ENCODE measurements around the gene SWAP70. TPM values are rescaled to one million over a fixed set of nuclear protein-coding genes. Genes with fewer than 3 reads are reported as not detected.

SWAP70 gene
- total RNA-seq, 5 donors from 2014 or later (not counting 1 experiment from before 2014, with no cell fraction given) = 4.5 to 14.3 (median 7.3) TPM

DNA sequence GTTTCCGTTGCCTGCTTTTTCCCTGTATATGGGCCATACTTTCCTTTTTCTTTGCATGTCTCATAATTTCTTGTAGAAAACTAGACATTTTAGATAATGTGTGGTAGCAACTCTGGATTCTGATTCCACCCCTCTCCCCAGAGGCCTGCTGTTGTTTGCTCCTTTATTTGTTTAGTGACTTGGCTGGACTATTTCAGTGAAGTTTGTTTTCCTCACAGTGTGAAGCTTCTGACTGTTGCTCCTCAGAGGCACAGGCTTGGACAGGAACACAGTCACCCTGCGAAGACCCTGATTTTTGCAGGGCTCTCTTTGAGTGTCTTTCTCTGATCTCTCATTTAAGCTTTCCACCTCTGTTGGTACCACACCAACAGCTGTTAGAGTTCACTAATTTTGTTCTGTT is 72.5 kb downstream of the SWAP70 start:
- H3K4me1 Mint-ChIP-seq = peaks cover 1 to 6% (median 4%) of the 10 kb centered on the region in 3 donors
- ChIA-PET POLR2A (no interaction called here), CTCF (no interaction called here)
- ATAC-seq (replicated peaks in 1 of 4) (no peak), DNase-seq (no peak)
- Histone ChIP-seq H3K36me3 (ENCODE audit: control insufficient read depth in 2 of 2, extremely low read depth in 1 of 2, insufficient read depth in 1 of 2, low read length in 1 of 2) (peaks cover 5% of the 10 kb centered on the region in 2 donors), H3K27me3 (replicated peaks in 1 of 2; ENCODE audit: control insufficient read depth in 2 of 2, extremely low read depth in 1 of 2, insufficient read depth in 2 of 2, low read length in 1 of 2) (no peaks in the 10 kb centered on the region), H3K27ac (ENCODE audit: low read length) (no peak overlapping the region), H3K4me1 (ENCODE audit: control insufficient read depth in 1 of 2, extremely low read depth in 1 of 2, insufficient read depth in 2 of 2, low read length in 2 of 2) (peaks cover 0 to 15% of the 10 kb centered on the region in 2 experiments), H3K4me3 (ENCODE audit: control insufficient read depth in 1 of 2, extremely low read depth in 1 of 2, low read length in 1 of 2) (no peak overlapping the region), H3K9me3 (peaks cover 4% of the 10 kb centered on the region)
- 100% methylated on average over 1 of the region's 2 CpGs for WGBS (ENCODE audit: insufficient coverage)
- no peak overlapping the region for H3K4me3 Mint-ChIP-seq
- H3K27ac Mint-ChIP-seq = no peak overlapping the region
- H3K9me3 Mint-ChIP-seq = peaks cover 14 to 18% (median 17%) of the 10 kb centered on the region in 3 donors
- peaks cover 30% of the 10 kb centered on the region for H3K36me3 Mint-ChIP-seq
- H3K27me3 Mint-ChIP-seq = no peaks in the 10 kb centered on the region

DNA sequence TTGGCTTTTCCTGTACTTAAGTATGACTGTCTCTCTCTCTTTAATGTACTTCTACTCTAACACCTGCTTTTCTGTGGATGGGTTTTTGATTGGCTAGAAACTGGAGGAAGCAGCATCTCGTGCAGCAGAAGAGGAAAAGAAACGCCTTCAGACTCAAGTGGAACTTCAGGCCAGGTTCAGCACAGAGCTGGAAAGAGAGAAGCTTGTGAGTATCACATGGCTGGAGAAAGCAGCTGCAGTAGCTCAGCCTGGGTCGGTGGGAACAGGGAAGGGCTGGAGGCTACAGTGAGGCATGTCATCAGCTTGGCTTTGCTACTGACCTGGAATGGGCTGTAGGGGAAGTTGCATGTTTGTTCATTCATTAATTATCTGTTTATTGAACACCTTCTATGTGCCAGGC is 74.2 kb downstream of the SWAP70 start:
- ATAC-seq (replicated peaks in 1 of 4) (no peak), DNase-seq (no peak)
- H3K4me3 Mint-ChIP-seq = no peak overlapping the region
- Histone ChIP-seq H3K36me3 (ENCODE audit: control insufficient read depth in 2 of 2, extremely low read depth in 1 of 2, insufficient read depth in 1 of 2, low read length in 1 of 2) (peaks cover 1 to 5% of the 10 kb centered on the region in 2 donors), H3K4me3 (ENCODE audit: control insufficient read depth in 1 of 2, extremely low read depth in 1 of 2, low read length in 1 of 2) (no peak overlapping the region), H3K9me3 (peaks cover 4% of the 10 kb centered on the region), H3K27me3 (replicated peaks in 1 of 2; ENCODE audit: control insufficient read depth in 2 of 2, extremely low read depth in 1 of 2, insufficient read depth in 2 of 2, low read length in 1 of 2) (no peaks in the 10 kb centered on the region), H3K27ac (ENCODE audit: low read length) (no peak overlapping the region), H3K4me1 (ENCODE audit: control insufficient read depth in 1 of 2, extremely low read depth in 1 of 2, insufficient read depth in 2 of 2, low read length in 2 of 2) (peaks cover 0 to 11% of the 10 kb centered on the region in 2 experiments)
- WGBS (ENCODE audit: insufficient coverage) = 45% methylated on average over 3 of the region's 3 CpGs
- ChIA-PET POLR2A (no interaction called here), CTCF (no interaction called here)
- peaks cover 0 to 6% (median 4%) of the 10 kb centered on the region in 3 donors for H3K4me1 Mint-ChIP-seq
- no peak overlapping the region for H3K27ac Mint-ChIP-seq
- peaks cover 14 to 18% (median 17%) of the 10 kb centered on the region in 3 donors for H3K9me3 Mint-ChIP-seq
- no peaks in the 10 kb centered on the region for H3K27me3 Mint-ChIP-seq
- peaks cover 29% of the 10 kb centered on the region for H3K36me3 Mint-ChIP-seq

DNA sequence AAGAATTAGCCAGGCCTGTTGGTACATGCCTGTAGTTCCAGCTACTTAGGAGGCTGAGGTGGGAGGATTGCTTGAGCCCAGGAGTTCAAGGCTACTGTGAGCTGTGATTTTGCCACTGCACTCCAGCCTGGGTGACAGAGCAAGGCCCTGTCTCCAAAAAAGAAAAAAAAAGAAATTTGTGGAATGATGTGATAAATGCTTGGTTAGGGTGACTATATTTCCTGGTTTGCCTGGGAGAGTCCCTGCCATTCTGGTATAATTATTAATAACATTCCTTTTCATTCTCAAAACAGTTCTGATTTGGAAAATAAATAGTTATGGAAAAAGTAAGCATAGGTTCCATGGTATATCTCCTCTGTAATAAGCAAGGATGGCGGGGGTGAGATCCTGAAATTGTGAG is 74.8 kb downstream of the SWAP70 start:
- H3K4me3 Mint-ChIP-seq = no peak overlapping the region
- Histone ChIP-seq H3K27me3 (replicated peaks in 1 of 2; ENCODE audit: control insufficient read depth in 2 of 2, extremely low read depth in 1 of 2, insufficient read depth in 2 of 2, low read length in 1 of 2) (no peaks in the 10 kb centered on the region), H3K27ac (ENCODE audit: low read length) (no peak overlapping the region), H3K4me1 (ENCODE audit: control insufficient read depth in 1 of 2, extremely low read depth in 1 of 2, insufficient read depth in 2 of 2, low read length in 2 of 2) (peaks cover 0 to 11% of the 10 kb centered on the region in 2 experiments), H3K4me3 (ENCODE audit: control insufficient read depth in 1 of 2, extremely low read depth in 1 of 2, low read length in 1 of 2) (no peak overlapping the region), H3K36me3 (ENCODE audit: control insufficient read depth in 2 of 2, extremely low read depth in 1 of 2, insufficient read depth in 1 of 2, low read length in 1 of 2) (peaks cover 0 to 5% of the 10 kb centered on the region in 2 donors), H3K9me3 (peaks cover 4% of the 10 kb centered on the region)
- peaks cover 29% of the 10 kb centered on the region for H3K36me3 Mint-ChIP-seq
- peaks cover 14 to 18% (median 17%) of the 10 kb centered on the region in 3 donors for H3K9me3 Mint-ChIP-seq
- H3K27ac Mint-ChIP-seq = no peak overlapping the region
- ATAC-seq (replicated peaks in 1 of 4) = no peak
- ChIA-PET CTCF (no interaction called here), POLR2A (interaction anchor here in 1 of 2 donors (0.6 kb wide), 1 partner anchor 13 kb away, joined by 3 read pairs; no protein-coding TSS in a partner anchor)
- WGBS (ENCODE audit: insufficient coverage) = 100% methylated on average over 1 of the region's 1 CpG
- H3K4me1 Mint-ChIP-seq = peaks cover 0 to 6% (median 4%) of the 10 kb centered on the region in 3 donors
- no peaks in the 10 kb centered on the region for H3K27me3 Mint-ChIP-seq
- no peak for DNase-seq

DNA sequence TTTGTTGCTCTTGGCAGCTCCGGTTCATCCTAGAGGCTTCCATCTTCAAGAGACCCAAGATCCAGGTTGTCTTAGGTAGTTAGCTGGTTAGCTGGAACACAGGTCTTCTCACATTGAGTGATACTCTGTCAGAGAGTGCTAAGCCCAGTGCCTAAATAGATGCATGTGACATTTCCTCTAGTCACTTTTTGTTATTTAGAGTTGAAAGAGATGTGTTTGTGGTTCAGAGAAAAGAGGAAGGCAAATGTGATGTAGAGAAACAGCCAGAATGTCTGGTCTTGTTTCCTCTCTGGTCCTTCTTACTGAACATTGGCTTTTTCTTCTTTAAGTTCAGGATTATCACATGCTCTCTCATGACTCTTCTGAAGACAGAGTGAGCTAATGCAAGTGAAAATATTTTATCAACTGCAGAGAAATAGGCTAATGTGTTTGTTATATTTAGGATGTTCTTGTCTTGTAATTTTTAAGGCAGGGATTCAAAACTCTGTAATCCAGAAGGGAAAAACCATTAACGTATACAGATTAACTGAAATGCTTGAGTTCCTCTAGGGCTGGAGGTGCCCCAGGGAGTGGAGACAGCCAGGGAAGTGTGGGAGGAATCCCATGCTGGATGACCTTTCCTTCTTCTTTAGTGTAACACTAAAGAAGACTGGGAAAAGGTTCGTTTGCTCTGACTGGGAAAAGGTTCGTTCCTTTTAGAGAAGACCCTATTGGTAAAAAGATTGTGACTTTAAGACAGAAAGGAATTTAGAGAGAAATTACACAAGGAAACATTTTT is 75.4 kb downstream of the SWAP70 start:
- Mint-ChIP-seq H3K9me3 (peaks cover 14 to 18% (median 17%) of the 10 kb centered on the region in 3 donors), H3K4me3 (no peak overlapping the region), H3K27me3 (no peaks in the 10 kb centered on the region), H3K27ac (no peak overlapping the region), H3K36me3 (peaks cover 29% of the 10 kb centered on the region), H3K4me1 (peaks cover 0 to 6% (median 4%) of the 10 kb centered on the region in 3 donors)
- ATAC-seq (replicated peaks in 1 of 4) (no peak), DNase-seq (no peak)
- H3K9me3 ChIP-seq = peaks cover 4% of the 10 kb centered on the region
- peaks cover 0 to 11% of the 10 kb centered on the region in 2 experiments for H3K4me1 ChIP-seq (ENCODE audit: control insufficient read depth in 1 of 2, extremely low read depth in 1 of 2, insufficient read depth in 2 of 2, low read length in 2 of 2)
- POLR2A ChIA-PET = interaction anchor here in 1 of 2 donors (0.6 kb wide), 1 partner anchor 12 kb away, joined by 3 read pairs; no protein-coding TSS in a partner anchor
- H3K27ac ChIP-seq (ENCODE audit: low read length) = no peak overlapping the region
- H3K36me3 ChIP-seq (ENCODE audit: control insufficient read depth in 2 of 2, extremely low read depth in 1 of 2, insufficient read depth in 1 of 2, low read length in 1 of 2) = peaks cover 0 to 5% of the 10 kb centered on the region in 2 donors
- CTCF ChIA-PET = no interaction called here
- H3K4me3 ChIP-seq (ENCODE audit: control insufficient read depth in 1 of 2, extremely low read depth in 1 of 2, low read length in 1 of 2) = no peak overlapping the region
- WGBS (ENCODE audit: insufficient coverage) = 100% methylated on average over 1 of the region's 4 CpGs
- H3K27me3 ChIP-seq (replicated peaks in 1 of 2; ENCODE audit: control insufficient read depth in 2 of 2, extremely low read depth in 1 of 2, insufficient read depth in 2 of 2, low read length in 1 of 2) = no peaks in the 10 kb centered on the region

DNA sequence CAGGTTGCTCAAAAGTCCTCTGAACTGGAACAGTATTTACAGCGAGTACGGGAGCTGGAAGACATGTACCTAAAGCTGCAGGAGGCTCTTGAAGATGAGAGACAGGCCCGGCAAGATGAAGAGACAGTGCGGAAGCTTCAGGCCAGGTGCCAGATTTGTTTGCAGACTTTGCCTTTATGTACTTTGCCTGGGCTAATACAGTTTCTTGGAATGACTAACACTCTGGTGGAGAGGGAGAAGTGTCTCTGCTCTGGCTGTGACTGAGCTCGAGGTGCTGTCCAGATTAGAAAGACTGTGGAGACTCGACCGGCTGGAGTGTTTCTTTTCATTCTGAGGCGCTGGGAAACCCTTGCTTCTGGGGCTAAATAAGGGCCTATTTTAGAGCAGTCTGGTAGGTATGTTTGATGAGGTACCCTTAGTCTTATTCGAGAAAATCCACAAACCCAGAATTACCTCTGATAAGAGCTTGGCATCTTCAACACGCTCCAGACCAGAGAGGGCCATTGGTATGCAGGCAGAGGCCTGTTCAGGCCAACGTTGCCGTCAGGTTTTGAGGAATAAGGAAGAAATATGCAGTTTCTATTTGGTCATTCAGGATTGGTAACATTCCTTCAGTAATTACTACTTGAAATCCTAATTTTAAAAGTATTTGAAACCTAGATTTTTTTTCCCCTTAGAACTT is 76.5 kb downstream of the SWAP70 start:
- Histone ChIP-seq H3K27me3 (replicated peaks in 1 of 2; ENCODE audit: control insufficient read depth in 2 of 2, extremely low read depth in 1 of 2, insufficient read depth in 2 of 2, low read length in 1 of 2) (no peaks in the 10 kb centered on the region), H3K36me3 (ENCODE audit: control insufficient read depth in 2 of 2, extremely low read depth in 1 of 2, insufficient read depth in 1 of 2, low read length in 1 of 2) (peaks cover 0 to 5% of the 10 kb centered on the region in 2 donors), H3K27ac (ENCODE audit: low read length) (no peak overlapping the region), H3K4me1 (ENCODE audit: control insufficient read depth in 1 of 2, extremely low read depth in 1 of 2, insufficient read depth in 2 of 2, low read length in 2 of 2) (peaks cover 0 to 11% of the 10 kb centered on the region in 2 experiments), H3K4me3 (ENCODE audit: control insufficient read depth in 1 of 2, extremely low read depth in 1 of 2, low read length in 1 of 2) (no peak overlapping the region), H3K9me3 (peaks cover 2% of the 10 kb centered on the region)
- peaks cover 26% of the 10 kb centered on the region for H3K36me3 Mint-ChIP-seq
- ChIA-PET POLR2A (no interaction called here), CTCF (no interaction called here)
- no peak for DNase-seq
- no peak for ATAC-seq (replicated peaks in 1 of 4)
- H3K27ac Mint-ChIP-seq = no peak overlapping the region
- H3K27me3 Mint-ChIP-seq = no peaks in the 10 kb centered on the region
- H3K4me1 Mint-ChIP-seq = peaks cover 0 to 6% (median 4%) of the 10 kb centered on the region in 3 donors
- H3K4me3 Mint-ChIP-seq = no peak overlapping the region
- peaks cover 12 to 15% (median 14%) of the 10 kb centered on the region in 3 donors for H3K9me3 Mint-ChIP-seq
- 97% methylated on average over 4 of the region's 12 CpGs for WGBS (ENCODE audit: insufficient coverage)

DNA sequence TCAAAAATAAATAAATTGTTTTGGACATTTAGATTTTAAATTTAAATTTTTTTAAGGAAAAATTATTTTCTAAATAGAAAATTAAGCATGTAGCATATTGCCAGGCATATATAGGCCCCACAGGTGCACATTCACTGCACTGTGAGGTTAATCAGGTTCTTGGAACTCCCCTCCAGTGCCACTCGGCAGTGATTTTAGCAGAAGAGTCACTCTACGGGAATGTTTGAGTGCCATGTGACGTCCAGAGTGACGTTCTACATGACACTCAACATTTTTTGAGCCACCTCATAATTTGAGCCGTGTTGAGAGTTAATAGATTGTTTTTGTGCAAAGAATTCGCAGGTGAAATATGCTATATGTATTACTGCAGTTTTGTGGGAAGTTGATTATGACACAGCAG is 77.4 kb downstream of the SWAP70 start:
- no peaks in the 10 kb centered on the region for H3K27me3 Mint-ChIP-seq
- Histone ChIP-seq H3K27ac (ENCODE audit: low read length) (no peak overlapping the region), H3K36me3 (ENCODE audit: control insufficient read depth in 2 of 2, extremely low read depth in 1 of 2, insufficient read depth in 1 of 2, low read length in 1 of 2) (peaks cover 0 to 5% of the 10 kb centered on the region in 2 donors), H3K9me3 (no peaks in the 10 kb centered on the region), H3K4me1 (ENCODE audit: control insufficient read depth in 1 of 2, extremely low read depth in 1 of 2, insufficient read depth in 2 of 2, low read length in 2 of 2) (peaks cover 0 to 11% of the 10 kb centered on the region in 2 experiments), H3K4me3 (ENCODE audit: control insufficient read depth in 1 of 2, extremely low read depth in 1 of 2, low read length in 1 of 2) (no peak overlapping the region), H3K27me3 (replicated peaks in 1 of 2; ENCODE audit: control insufficient read depth in 2 of 2, extremely low read depth in 1 of 2, insufficient read depth in 2 of 2, low read length in 1 of 2) (no peaks in the 10 kb centered on the region)
- H3K4me3 Mint-ChIP-seq = no peak overlapping the region
- CTCF ChIA-PET = no interaction called here
- H3K36me3 Mint-ChIP-seq = peaks cover 16% of the 10 kb centered on the region
- POLR2A ChIA-PET = no interaction called here
- no peak overlapping the region for H3K27ac Mint-ChIP-seq
- ATAC-seq (replicated peaks in 1 of 4) (no peak), DNase-seq (no peak)
- H3K9me3 Mint-ChIP-seq = peaks cover 5 to 7% (median 5%) of the 10 kb centered on the region in 3 donors
- peaks cover 0 to 6% (median 4%) of the 10 kb centered on the region in 3 donors for H3K4me1 Mint-ChIP-seq
- WGBS (ENCODE audit: insufficient coverage) = 100% methylated on average over 3 of the region's 6 CpGs

Measured in T-cell (primary cell).